Keratinocyte (primary cell): ENCODE results near the gene PSAP. TPM values are rescaled to one million over a fixed set of nuclear protein-coding genes. Genes with fewer than 3 reads are reported as not detected.

Experiments used
- DNase-seq: peaks from one replicate; pipeline ENCODE4 v3.0.0-alpha.2; 2011; ENCODE audit warnings: low read depth, missing footprints, low spot score
- FAIRE-seq: peaks from 2 replicates; lab custom pipeline; 2011; peaks lifted over from hg19 to GRCh38; lab: Jason Lieb, UNC
- H2AFZ ChIP-seq: 2 replicates; pipeline ENCODE4 v1.6.0; 2012; ENCODE audit warnings: low read length, control low read depth, inconsistent platforms; ENCODE audit not compliant: control insufficient read depth
- H3K27ac ChIP-seq: 2 replicates; pipeline ENCODE4 v1.5.1; 2011; ENCODE audit warnings: low read length; ENCODE audit not compliant: control insufficient read depth, insufficient read depth
- H3K27me3 ChIP-seq: 3 replicates; pipeline ENCODE4 v1.6.0; 2011; ENCODE audit warnings: low read length; ENCODE audit not compliant: control insufficient read depth, insufficient read depth; ENCODE audit errors: extremely low read depth
- H3K36me3 ChIP-seq, 2 experiments: 2 replicates in 1 of 2; 3 replicates in 1 of 2; pipeline ENCODE4 v1.5.1; 2011; ENCODE audit warnings: low read length in 2 of 2, mild to moderate bottlenecking in 1 of 2; ENCODE audit not compliant: control insufficient read depth in 2 of 2, insufficient read depth in 2 of 2; ENCODE audit errors: extremely low read depth in 1 of 2
- H3K4me1 ChIP-seq: 3 replicates; pipeline ENCODE4 v1.5.1; 2011; ENCODE audit warnings: low read length; ENCODE audit not compliant: control insufficient read depth, insufficient read depth; ENCODE audit errors: extremely low read depth
- H3K4me2 ChIP-seq: 3 replicates; pipeline ENCODE4 v1.6.0; 2011; ENCODE audit warnings: low read depth, low read length; ENCODE audit not compliant: control insufficient read depth, insufficient read depth; ENCODE audit errors: extremely low read depth
- H3K4me3 ChIP-seq, 3 experiments: fragments of 200-600 bp in 1 of 3; sonication (generic) in 1 of 3; 2 replicates in 2 of 3; 3 replicates in 1 of 3; pipeline ENCODE4 v1.5.1; 2011 to 2016; ENCODE audit warnings: low read length in 3 of 3, mild to moderate bottlenecking in 3 of 3, control low read depth in 2 of 3, inconsistent platforms in 1 of 3, low read depth in 1 of 3, mixed read lengths in 1 of 3, mixed run types in 1 of 3, moderate library complexity in 1 of 3; ENCODE audit not compliant: control insufficient read depth in 2 of 3, insufficient read depth in 2 of 3; ENCODE audit errors: extremely low read depth in 1 of 3
- H3K79me2 ChIP-seq: 2 replicates; pipeline ENCODE4 v1.6.0; 2012; ENCODE audit warnings: low read length; ENCODE audit not compliant: control insufficient read depth, insufficient read depth
- H3K9ac ChIP-seq: 3 replicates; pipeline ENCODE4 v1.6.0; 2011; ENCODE audit warnings: low read length; ENCODE audit not compliant: control insufficient read depth, insufficient read depth; ENCODE audit errors: extremely low read depth
- H3K9me1 ChIP-seq: 3 replicates; pipeline ENCODE4 v1.6.0; 2011; ENCODE audit warnings: low read length; ENCODE audit not compliant: control insufficient read depth, insufficient read depth; ENCODE audit errors: extremely low read depth
- H3K9me3 ChIP-seq: 2 replicates; pipeline ENCODE4 v1.5.1; 2012; ENCODE audit warnings: low read depth, low read length; ENCODE audit not compliant: control insufficient read depth
- H4K20me1 ChIP-seq: 3 replicates; pipeline ENCODE4 v1.6.0; 2011; ENCODE audit warnings: low read length; ENCODE audit not compliant: control insufficient read depth, insufficient read depth; ENCODE audit errors: extremely low read depth
- CTCF ChIP-seq, 3 experiments: IDR thresholded peaks in 1 of 3; conservative IDR thresholded peaks in 1 of 3; optimal IDR thresholded peaks in 1 of 3; 2 replicates in 2 of 3; 3 replicates in 1 of 3; pipeline versions ENCODE3 to v1.5.1; 2011; ENCODE audit warnings: low read length in 3 of 3, mild to moderate bottlenecking in 3 of 3, moderate library complexity in 2 of 3, control low read depth in 1 of 3, inconsistent platforms in 1 of 3; ENCODE audit not compliant: insufficient read depth in 2 of 3; ENCODE audit errors: extremely low read depth in 1 of 3
- EZH2 ChIP-seq: IDR thresholded peaks from one replicate; pipeline ENCODE4 v1.6.1; 2012; ENCODE audit warnings: inconsistent platforms, mild to moderate bottlenecking, low read length, moderate library complexity
- dilution Hi-C: fragments of 300-500 bp; cut with MboI; formaldehyde crosslinking; loops from one replicate; pipeline ENCODE4 v1.7.0; 2020; ENCODE audit warnings: low sequenced_read_pairs; ENCODE audit not compliant: extremely low pct_ligation_motif_present
- polyA plus RNA-seq, 5 experiments: library from polyadenylated mRNA; depleted of rRNA in 3 of 5; stranded (reverse) in 3 of 5; stranded (forward) in 1 of 5; unstranded in 1 of 5; fragments of >200 nt; gene quantifications; 1 replicate in 1 of 5; 2 replicates in 3 of 5; 3 replicates in 1 of 5; pipeline versions ENCODE4 v1.2.1 to v1.2.3, GENCODE V29; 2011 to 2012; ENCODE audit warnings: missing spikeins in 2 of 5, low read depth in 1 of 5, low replicate concordance in 1 of 5
- small RNA-seq, 3 experiments: library from RNA; depleted of rRNA; stranded (forward); fragments of <200 nt; gene quantifications; one replicate each; pipeline ENCODE3, GENCODE V24; 2012; ENCODE audit warnings: low read depth in 3 of 3, low replicate concordance in 1 of 3; ENCODE audit not compliant: insufficient read length in 3 of 3

The PSAP gene
- polyA plus RNA-seq, 1 donor (not counting 4 experiments of a cell fraction or from before 2014, with no cell fraction given): 1,075 TPM

DNA sequence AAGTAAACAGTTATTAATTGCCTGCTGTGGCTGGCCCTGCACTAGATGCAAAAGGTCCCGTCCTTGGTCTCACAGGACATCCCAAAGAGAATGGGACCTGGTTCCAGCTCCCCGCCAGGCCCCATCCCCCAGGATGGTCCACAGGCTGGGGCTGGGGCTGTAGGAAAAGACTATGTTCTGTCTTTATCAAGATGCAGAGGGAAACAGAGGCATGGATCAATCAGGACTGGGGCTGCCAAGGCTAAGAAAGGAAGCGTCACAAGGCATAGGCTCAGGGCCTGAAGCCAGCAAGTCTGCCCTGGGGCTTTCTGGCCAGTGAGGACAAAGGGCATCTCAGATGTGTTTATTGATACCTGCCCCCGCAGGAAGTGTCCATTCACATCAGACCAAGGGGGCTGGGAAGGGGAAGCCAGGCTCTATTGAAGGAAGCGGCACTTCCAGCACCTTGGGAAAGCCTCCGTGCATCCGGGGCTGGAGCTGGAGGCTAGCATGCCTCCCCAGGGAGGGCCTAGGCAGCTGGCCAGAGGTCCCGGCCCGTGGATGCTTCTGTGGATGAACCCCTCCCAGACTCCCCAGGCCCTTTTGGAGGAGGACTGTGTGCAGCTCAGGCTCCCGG, 83.5 kb downstream of the PSAP start:
- Histone ChIP-seq H3K36me3 (no peaks in the 10 kb centered on the region), H3K4me3 (no peak overlapping the region), H3K9me3 (no peaks in the 10 kb centered on the region), H3K79me2 (peaks cover under 1% of the 10 kb centered on the region), H3K27ac (peak overlapping the region; percentile 66), H3K9ac (peak overlapping the region; percentile 30), H4K20me1 (no peaks in the 10 kb centered on the region), H3K4me2 (peak overlapping the region; percentile 72), H3K4me1 (peaks cover 40% of the 10 kb centered on the region), H2AFZ (no peak overlapping the region), H3K9me1 (no peaks in the 10 kb centered on the region), H3K27me3 (no peaks in the 10 kb centered on the region)
- DNase-seq (no peak), FAIRE-seq (no peak)
- dilution Hi-C loops: no loop called here
- TF ChIP-seq EZH2: no peak
- no peak for TF ChIP-seq CTCF (optimal IDR thresholded peaks at IDR 0.05 in 1 of 3, IDR thresholded peaks at IDR 0.05 in 1 of 3, conservative IDR thresholded peaks at IDR 0.05 in 1 of 3; ENCODE audit: extremely low read depth in 1 of 3, insufficient read depth in 2 of 3, low read length in 3 of 3)

DNA sequence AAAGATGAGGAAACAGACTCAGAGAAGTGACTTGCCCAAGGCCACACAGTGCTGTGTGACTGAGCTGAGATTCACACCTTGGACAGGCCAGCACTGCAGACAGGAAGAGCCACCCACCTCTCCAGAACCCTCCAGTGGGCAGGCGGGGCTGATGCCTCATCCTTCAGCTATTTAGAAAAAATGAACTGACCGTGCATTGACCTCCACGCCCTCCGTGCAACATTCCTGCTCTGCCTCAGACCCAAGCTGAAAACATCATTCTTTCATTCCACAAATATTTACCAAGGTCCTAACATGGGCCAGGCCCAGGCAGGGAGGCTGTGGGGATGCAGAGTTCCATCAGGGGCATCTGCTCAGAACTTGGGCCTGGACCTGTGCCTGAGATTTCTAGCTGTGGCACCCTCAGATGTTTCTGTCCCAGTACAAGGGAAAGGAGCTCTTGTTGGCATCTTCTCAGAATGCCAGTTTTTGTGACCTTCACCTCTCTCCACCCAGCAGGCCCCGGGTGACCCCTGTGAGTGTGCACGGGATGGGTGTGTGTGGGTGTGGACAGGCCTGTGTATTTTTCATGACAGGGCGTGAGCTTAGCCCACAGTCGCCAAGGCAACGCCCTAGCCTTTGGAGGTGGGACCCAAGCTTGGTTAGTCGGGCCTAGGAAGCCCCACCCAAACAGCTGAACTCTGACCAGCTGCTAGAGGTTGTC, 84.2 kb downstream of the PSAP start:
- no peaks in the 10 kb centered on the region for H3K36me3 ChIP-seq
- DNase-seq (no peak), FAIRE-seq (peak; percentile 70)
- H3K9me1 ChIP-seq: no peaks in the 10 kb centered on the region
- H3K4me2 ChIP-seq: peak overlapping the region; percentile 72
- peak overlapping the region; percentile 66 for H3K27ac ChIP-seq
- dilution Hi-C loops: no loop called here
- no peaks in the 10 kb centered on the region for H3K79me2 ChIP-seq
- H3K4me1 ChIP-seq: peaks cover 35% of the 10 kb centered on the region
- peak overlapping the region; percentile 30 for H3K9ac ChIP-seq
- TF ChIP-seq CTCF (optimal IDR thresholded peaks at IDR 0.05 in 1 of 3, IDR thresholded peaks at IDR 0.05 in 1 of 3, conservative IDR thresholded peaks at IDR 0.05 in 1 of 3; ENCODE audit: extremely low read depth in 1 of 3, insufficient read depth in 2 of 3, low read length in 3 of 3) (no peak), EZH2 (no peak)
- no peaks in the 10 kb centered on the region for H3K9me3 ChIP-seq
- H2AFZ ChIP-seq: no peak overlapping the region
- H4K20me1 ChIP-seq: no peaks in the 10 kb centered on the region
- H3K27me3 ChIP-seq: no peaks in the 10 kb centered on the region
- H3K4me3 ChIP-seq: peak overlapping the region in 1 of 3 experiments; percentile 15

Small RNA genes lying within 50 kb of the gene (small RNA-seq; reads per million reads assigned to genes)
- gene MIR7152: 0 reads per million in 3 experiments
- gene RNU7-38P: 0 to 2.0 (median 0) reads per million in 3 experiments

Other genes starting within 250 kb of the PSAP start
- gene C10orf105, start 131.5 kb downstream of the PSAP start, polyA plus RNA-seq: not detected in 3 replicates
- 8.1 to 17.1 TPM (median 11.7 TPM) in 3 replicates for gene VSIR, start 77.7 kb downstream of the PSAP start, polyA plus RNA-seq
- 12.0 to 12.4 TPM (median 12.3 TPM) in 3 replicates for gene CHST3, start 113.1 kb upstream of the PSAP start, polyA plus RNA-seq
- gene SPOCK2, start 237.3 kb upstream of the PSAP start, polyA plus RNA-seq: 0.03 to 0.18 TPM (median 0.14 TPM) in 3 replicates